Tibial artery (tissue), 4 donors: ENCODE measurements around the gene HPN.

Experiments used
- DNase-seq, 2 donors: peaks; one replicate each; pipeline ENCODE4 v3.0.0-alpha.2; 2019
- H3K27ac ChIP-seq, 2 donors: fragments of 200-600 bp; sonication (generic) in 1 of 2; 1 replicate in 1 of 2; 2 replicates in 1 of 2; pipeline ENCODE4 v1.5.1; 2018 to 2019; ENCODE audit warnings: mild to moderate bottlenecking in 1 of 2
- H3K27me3 ChIP-seq, 2 donors: fragments of 200-600 bp; sonication (generic) in 1 of 2; one replicate each; pipeline versions ENCODE4 v1.5.1 to v1.6.0; 2016 to 2019
- H3K36me3 ChIP-seq, 3 donors: fragments of 200-600 bp; sonication (generic) in 2 of 3; one replicate each; pipeline ENCODE4 v1.5.1; 2016 to 2019; ENCODE audit warnings: mild to moderate bottlenecking in 2 of 3
- H3K4me1 ChIP-seq, 4 donors: fragments of 200-600 bp; sonication (generic) in 2 of 4; 1 replicate in 3 of 4; 2 replicates in 1 of 4; pipeline ENCODE4 v1.5.1; 2016 to 2019
- H3K4me3 ChIP-seq, 2 donors: fragments of 200-600 bp; sonication (generic) in 1 of 2; 1 replicate in 1 of 2; 2 replicates in 1 of 2; pipeline ENCODE4 v1.5.1; 2018 to 2019; ENCODE audit warnings: mild to moderate bottlenecking in 2 of 2
- H3K9me3 ChIP-seq, 3 donors: fragments of 200-600 bp; sonication (generic) in 1 of 3; one replicate each; pipeline ENCODE4 v1.5.1; 2016 to 2019
- intact Hi-C: fragments of 100-400 bp; cut with DNase I; formaldehyde crosslinking; loops from one replicate; pipeline ENCODE4 v1.15.0; 2023; ENCODE audit warnings: low total_unique reads
- TF ChIP-seq, protein P1 (sequence below), 2 experiments: fragments of 200-600 bp in 1 of 2; fragments of 450-650 bp in 1 of 2; IDR thresholded peaks; one replicate each; pipeline ENCODE4 v1.5.1; 2017 to 2019; ENCODE audit warnings: antibody characterized with exemption in 2 of 2, mild to moderate bottlenecking in 1 of 2, moderate library complexity in 1 of 2

Gene HPN

DNA sequence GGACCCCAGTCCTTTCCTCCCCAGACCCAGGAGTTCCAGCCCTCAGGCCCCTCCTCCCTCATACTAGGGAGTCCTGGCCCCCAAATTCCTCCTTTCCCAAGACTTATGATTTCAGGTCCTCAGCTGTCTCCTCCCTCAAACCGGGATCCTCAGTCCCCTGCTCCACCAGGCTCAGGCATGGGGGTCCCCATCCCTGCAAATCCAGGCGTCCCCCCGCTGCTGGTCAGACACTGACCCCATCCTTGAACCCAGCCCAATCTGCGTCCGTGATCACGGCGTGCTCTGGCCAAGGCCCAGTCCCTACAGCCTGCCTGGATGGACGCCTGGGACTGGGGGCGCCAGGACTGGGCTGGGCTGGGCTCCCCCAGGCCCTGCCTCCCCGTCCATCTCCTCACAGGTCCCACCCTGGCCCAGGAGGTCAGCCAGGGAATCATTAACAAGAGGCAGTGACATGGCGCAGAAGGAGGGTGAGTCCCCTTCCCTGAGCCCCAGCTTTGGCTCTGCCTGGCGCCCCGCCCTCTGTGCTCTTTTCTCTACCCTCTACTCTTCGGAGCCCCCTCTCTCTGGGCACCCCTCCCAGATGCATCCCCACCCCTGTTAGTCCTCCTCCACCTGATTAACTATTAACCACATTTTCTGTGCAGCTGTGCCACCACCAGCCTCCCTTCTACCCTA is 672 bp downstream of the HPN start:
- H3K9me3 ChIP-seq, result no peaks in the 10 kb centered on the region
- no peak overlapping the region for H3K4me3 ChIP-seq
- H3K27me3 ChIP-seq, result peaks cover 0 to 50% of the 10 kb centered on the region in 2 donors
- TF ChIP-seq, protein P1, sequence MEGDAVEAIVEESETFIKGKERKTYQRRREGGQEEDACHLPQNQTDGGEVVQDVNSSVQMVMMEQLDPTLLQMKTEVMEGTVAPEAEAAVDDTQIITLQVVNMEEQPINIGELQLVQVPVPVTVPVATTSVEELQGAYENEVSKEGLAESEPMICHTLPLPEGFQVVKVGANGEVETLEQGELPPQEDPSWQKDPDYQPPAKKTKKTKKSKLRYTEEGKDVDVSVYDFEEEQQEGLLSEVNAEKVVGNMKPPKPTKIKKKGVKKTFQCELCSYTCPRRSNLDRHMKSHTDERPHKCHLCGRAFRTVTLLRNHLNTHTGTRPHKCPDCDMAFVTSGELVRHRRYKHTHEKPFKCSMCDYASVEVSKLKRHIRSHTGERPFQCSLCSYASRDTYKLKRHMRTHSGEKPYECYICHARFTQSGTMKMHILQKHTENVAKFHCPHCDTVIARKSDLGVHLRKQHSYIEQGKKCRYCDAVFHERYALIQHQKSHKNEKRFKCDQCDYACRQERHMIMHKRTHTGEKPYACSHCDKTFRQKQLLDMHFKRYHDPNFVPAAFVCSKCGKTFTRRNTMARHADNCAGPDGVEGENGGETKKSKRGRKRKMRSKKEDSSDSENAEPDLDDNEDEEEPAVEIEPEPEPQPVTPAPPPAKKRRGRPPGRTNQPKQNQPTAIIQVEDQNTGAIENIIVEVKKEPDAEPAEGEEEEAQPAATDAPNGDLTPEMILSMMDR (IDR thresholded peaks at IDR 0.05), result no peak
- intact Hi-C loops, result no loop called here
- H3K27ac ChIP-seq, result no peak overlapping the region
- no peak for DNase-seq
- H3K36me3 ChIP-seq, result no peaks in the 10 kb centered on the region
- peaks cover 4 to 28% (median 25%) of the 10 kb centered on the region in 4 donors for H3K4me1 ChIP-seq

DNA sequence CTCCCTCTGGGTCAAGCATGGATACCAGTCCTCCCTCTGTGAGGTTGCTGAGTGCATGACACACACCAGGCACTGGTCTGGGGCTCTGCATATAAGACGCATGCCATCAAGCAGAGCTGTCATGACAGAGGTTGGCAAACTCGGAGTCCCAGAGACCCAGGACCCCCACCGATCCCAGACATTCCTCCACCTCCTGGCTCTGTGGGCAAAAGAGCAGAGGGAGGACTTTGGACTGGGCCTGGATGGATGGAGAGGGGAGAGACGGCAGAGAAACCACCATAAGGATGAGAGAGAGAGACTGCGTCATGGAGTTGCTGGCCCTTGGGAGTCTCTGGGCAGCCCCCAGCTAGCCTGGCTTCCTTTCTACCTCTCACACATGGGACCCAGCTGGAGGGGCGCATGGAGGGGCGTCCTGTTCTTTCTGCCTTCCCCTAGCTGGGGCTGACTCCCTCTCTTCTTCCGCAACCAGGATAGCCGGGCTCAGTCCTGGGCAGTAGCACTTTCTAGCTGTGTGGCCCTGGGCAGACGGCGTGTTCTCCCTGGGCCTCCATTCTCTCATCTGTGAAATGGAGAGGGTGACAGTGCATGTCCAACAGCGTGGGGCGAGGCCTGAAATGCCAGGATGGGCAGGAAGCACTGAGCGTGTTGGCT is 1.6 kb downstream of the HPN start:
- Histone ChIP-seq H3K9me3 (no peaks in the 10 kb centered on the region), H3K27me3 (peaks cover 0 to 50% of the 10 kb centered on the region in 2 donors), H3K36me3 (no peaks in the 10 kb centered on the region), H3K4me1 (peaks cover 4 to 24% (median 23%) of the 10 kb centered on the region in 4 donors), H3K27ac (no peak overlapping the region), H3K4me3 (no peak overlapping the region)
- intact Hi-C loops, result no loop called here
- DNase-seq, result no peak
- TF ChIP-seq, protein P1 (IDR thresholded peaks at IDR 0.05), result no peak

DNA sequence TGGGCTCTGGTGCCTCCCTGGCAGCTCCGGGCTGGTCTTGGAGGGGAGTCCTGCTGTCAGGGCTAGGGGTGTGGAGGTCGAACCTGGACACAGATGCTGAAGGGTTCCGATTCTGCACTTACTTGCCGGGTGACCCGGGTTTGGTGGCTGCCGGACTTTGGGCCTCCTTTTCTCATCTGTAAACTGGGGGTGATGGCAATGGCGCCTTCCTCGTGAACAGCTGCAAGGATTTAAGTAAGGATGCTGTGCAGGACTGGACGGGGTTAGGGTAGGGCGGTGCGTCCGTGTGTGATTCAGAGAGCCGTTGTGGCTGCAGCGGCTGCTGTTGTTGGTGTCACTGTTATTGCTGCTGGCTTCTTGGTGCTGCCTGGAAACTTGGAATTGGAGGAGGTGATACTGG is 2.4 kb downstream of the HPN start:
- H3K27ac ChIP-seq, result no peak overlapping the region
- intact Hi-C loops, result no loop called here
- TF ChIP-seq, protein P1 (IDR thresholded peaks at IDR 0.05), result no peak

DNA sequence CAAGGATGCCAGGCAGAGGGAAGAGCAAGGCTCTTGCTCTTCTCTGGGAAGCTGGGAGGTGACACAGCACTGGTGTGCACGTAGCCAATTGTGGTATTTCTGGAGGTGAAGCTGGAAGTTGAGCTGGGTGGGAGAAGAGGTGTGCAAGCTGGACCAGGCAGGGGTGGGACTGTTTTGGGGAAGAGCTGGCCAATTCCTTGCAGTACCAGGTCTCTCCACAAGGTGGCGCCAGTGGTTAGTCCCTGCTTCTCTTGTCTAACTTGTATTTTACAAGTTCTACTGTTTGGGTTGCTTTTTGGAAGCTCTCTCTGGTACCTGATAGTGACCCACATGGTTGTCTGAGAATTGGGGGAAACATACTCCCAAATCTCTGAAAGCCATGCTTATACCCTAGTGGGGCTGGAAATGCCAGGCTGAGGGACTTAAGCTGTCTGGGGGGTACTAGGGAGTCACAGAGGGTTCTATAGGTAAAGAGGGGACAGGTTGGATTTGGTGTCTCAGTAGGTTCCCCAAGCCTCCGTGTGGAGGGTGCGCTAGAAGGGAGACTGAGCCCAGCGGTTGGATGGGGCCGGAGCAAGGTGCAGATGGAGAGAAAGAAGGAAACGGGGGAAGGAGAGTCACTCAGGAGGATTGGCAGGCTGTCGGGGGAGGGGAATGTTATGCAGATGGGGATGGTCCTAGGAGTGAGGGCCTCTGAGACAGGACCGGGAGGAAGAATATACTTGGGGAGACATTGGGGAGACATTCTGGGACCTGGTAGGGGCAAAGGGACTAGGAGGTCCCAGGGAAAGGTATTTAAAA is 3.0 kb downstream of the HPN start:
- H3K27me3 ChIP-seq, result peaks cover 0 to 47% of the 10 kb centered on the region in 2 donors
- no peak overlapping the region for H3K4me3 ChIP-seq
- intact Hi-C loops, result no loop called here
- H3K4me1 ChIP-seq, result peaks cover 4 to 23% (median 22%) of the 10 kb centered on the region in 4 donors
- DNase-seq, result no peak
- no peaks in the 10 kb centered on the region for H3K9me3 ChIP-seq
- H3K27ac ChIP-seq, result no peak overlapping the region
- no peaks in the 10 kb centered on the region for H3K36me3 ChIP-seq
- TF ChIP-seq, protein P1 (IDR thresholded peaks at IDR 0.05), result peak; percentile 77 to 92

More for the DNA sequence above, 2.4 kb downstream of the HPN start:
- no peaks in the 10 kb centered on the region for H3K36me3 ChIP-seq
- H3K9me3 ChIP-seq, result no peaks in the 10 kb centered on the region
- no peak overlapping the region for H3K4me3 ChIP-seq
- peaks cover 0 to 50% of the 10 kb centered on the region in 2 donors for H3K27me3 ChIP-seq
- no peak for DNase-seq
- peaks cover 4 to 23% (median 22%) of the 10 kb centered on the region in 4 donors for H3K4me1 ChIP-seq

DNA sequence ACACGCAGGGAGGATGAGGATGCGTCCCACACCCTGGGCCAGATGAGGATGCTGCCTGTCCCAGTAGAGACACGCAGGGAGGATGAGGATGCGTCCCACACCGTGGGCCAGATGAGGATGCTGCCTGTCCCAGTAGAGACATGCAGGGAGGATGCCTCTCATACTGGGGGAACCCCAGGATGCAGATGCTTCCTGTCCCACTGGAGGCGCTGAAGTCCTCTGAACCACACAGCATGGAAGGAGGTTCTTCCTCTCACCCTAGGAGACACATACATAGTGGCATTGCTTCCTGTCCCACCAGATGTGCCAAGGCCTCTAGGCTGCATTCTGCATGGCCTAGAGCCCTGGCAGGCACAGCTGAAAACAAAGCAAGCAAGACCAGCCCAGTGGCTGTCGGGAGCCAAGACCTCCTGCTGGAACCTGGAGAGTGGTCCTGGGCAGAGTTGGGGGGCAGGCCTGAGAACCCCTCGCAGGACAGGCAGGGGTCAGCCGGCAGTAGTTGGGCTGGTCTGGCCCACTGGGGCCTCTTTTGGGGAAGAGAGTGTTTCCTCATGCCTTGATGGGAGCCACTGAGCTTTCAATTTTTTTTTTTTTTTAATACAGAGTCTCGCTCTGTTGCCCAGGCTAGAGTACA is 4.3 kb downstream of the HPN start:
- Histone ChIP-seq H3K9me3 (no peaks in the 10 kb centered on the region), H3K27ac (no peak overlapping the region), H3K4me1 (peaks cover 4 to 10% (median 10%) of the 10 kb centered on the region in 4 donors), H3K27me3 (peaks cover 0 to 36% of the 10 kb centered on the region in 2 donors), H3K4me3 (no peak overlapping the region), H3K36me3 (no peaks in the 10 kb centered on the region)
- TF ChIP-seq, protein P1 (IDR thresholded peaks at IDR 0.05), result no peak
- DNase-seq, result peak in 1 of 2 donors; percentile 39
- intact Hi-C loops, result no loop called here
